GM19372 (cell line): ENCODE results near the gene PPARG.
"Not testable (repeated sequence)": the region's sequence is repeated elsewhere in the genome, so short reads cannot be mapped to it uniquely, and the experiment has no call there.

Experiments used
- ATAC-seq: cut with Tn5 transposase; IDR thresholded peaks from one replicate; pipeline ENCODE4 v1.9.1; 2021; ENCODE audit warnings: mild to moderate bottlenecking, low read depth, moderate library complexity; ENCODE audit not compliant: unreplicated experiment

PPARG gene

GRCh38 chr3:12454076-12454815, 165.4 kb downstream of the PPARG start:
- ATAC-seq = no peak

- ATAC-seq = no peak
These were observed 165.9 kb downstream of the PPARG start for GRCh38 chr3:12454816-12455121.

- no peak for ATAC-seq
These were observed 166.9 kb downstream of the PPARG start for GRCh38 chr3:12455740-12456139.

- no peak for ATAC-seq
These were observed 167.6 kb downstream of the PPARG start for GRCh38 chr3:12456441-12456840.

GRCh38 chr3:12457380-12457779, 168.5 kb downstream of the PPARG start:
- ATAC-seq = not testable (repeated sequence)

- ATAC-seq = no peak
These were observed 170.0 kb downstream of the PPARG start for GRCh38 chr3:12458901-12459300.

GRCh38 chr3:12460127-12460526, 171.3 kb downstream of the PPARG start:
- no peak for ATAC-seq

GRCh38 chr3:12461097-12461649, 172.3 kb downstream of the PPARG start:
- no peak for ATAC-seq

GRCh38 chr3:12462159-12462947, 173.5 kb downstream of the PPARG start:
- no peak for ATAC-seq

GRCh38 chr3:12463686-12464085, 174.8 kb downstream of the PPARG start:
- no peak for ATAC-seq

- ATAC-seq = no peak
These were observed 175.3 kb downstream of the PPARG start for GRCh38 chr3:12464181-12464580.

GRCh38 chr3:12465151-12465835, 176.4 kb downstream of the PPARG start:
- ATAC-seq = no peak

GRCh38 chr3:12465836-12466225, 177.0 kb downstream of the PPARG start:
- no peak for ATAC-seq

- ATAC-seq = no peak
These were observed 178.9 kb downstream of the PPARG start for GRCh38 chr3:12467746-12468145.

GRCh38 chr3:12468276-12468675, 179.4 kb downstream of the PPARG start:
- ATAC-seq = no peak

- ATAC-seq = no peak
These were observed 179.9 kb downstream of the PPARG start for GRCh38 chr3:12468757-12469156.

GRCh38 chr3:12469222-12469621, 180.4 kb downstream of the PPARG start:
- not testable (repeated sequence) for ATAC-seq

GRCh38 chr3:12470111-12470510, 181.2 kb downstream of the PPARG start:
- ATAC-seq = no peak

GRCh38 chr3:12470680-12471079, 181.8 kb downstream of the PPARG start:
- no peak for ATAC-seq

GRCh38 chr3:12471241-12471640, 182.4 kb downstream of the PPARG start:
- ATAC-seq = no peak

- ATAC-seq = no peak
These were observed 183.2 kb downstream of the PPARG start for GRCh38 chr3:12472000-12472610.
